GM19397 (cell line): ENCODE measurements around the gene DDX41.
A peak's percentile ranks its signal among the peaks of the same experiment; 100 is the strongest.
"Not testable (repeated sequence)": the region's sequence is repeated elsewhere in the genome, so short reads cannot be mapped to it uniquely, and the experiment has no call there.

Experiments used
- ATAC-seq: cut with Tn5 transposase; IDR thresholded peaks from one replicate; pipeline ENCODE4 v1.9.1; 2021; ENCODE audit warnings: mild to moderate bottlenecking, moderate library complexity; ENCODE audit not compliant: unreplicated experiment

The DDX41 gene

GRCh38 chr5:177486256-177486655, 30.5 kb downstream of the DDX41 start:
- no peak for ATAC-seq

- ATAC-seq = not testable (repeated sequence)
Measured at GRCh38 chr5:177485753-177486152, 31.0 kb downstream of the DDX41 start.

- ATAC-seq = no peak
Measured at GRCh38 chr5:177484902-177485549, 31.7 kb downstream of the DDX41 start.

GRCh38 chr5:177483994-177484901, 32.5 kb downstream of the DDX41 start:
- ATAC-seq = no peak

- no peak for ATAC-seq
Measured at GRCh38 chr5:177483042-177483441, 33.7 kb downstream of the DDX41 start.

- no peak for ATAC-seq
Measured at GRCh38 chr5:177482359-177482795, 34.4 kb downstream of the DDX41 start.

GRCh38 chr5:177479774-177480173, 37.0 kb downstream of the DDX41 start:
- no peak for ATAC-seq

- no peak for ATAC-seq
Measured at GRCh38 chr5:177478711-177479646, 37.8 kb downstream of the DDX41 start.

- no peak for ATAC-seq
Measured at GRCh38 chr5:177477701-177478477, 38.9 kb downstream of the DDX41 start.

- ATAC-seq = no peak
Measured at GRCh38 chr5:177476531-177477233, 40.1 kb downstream of the DDX41 start.

- ATAC-seq = no peak
Measured at GRCh38 chr5:177475563-177476427, 41.0 kb downstream of the DDX41 start.

- no peak for ATAC-seq
Measured at GRCh38 chr5:177474846-177475562, 41.8 kb downstream of the DDX41 start.

- no peak for ATAC-seq
Measured at GRCh38 chr5:177474002-177474476, 42.7 kb downstream of the DDX41 start.

GRCh38 chr5:177473443-177474001, 43.2 kb downstream of the DDX41 start, which contains the start of gene DBN1:
DBN1 (minus strand) TSS chr5:177473634; CDS start chr5:177473521, 113 bp downstream.
- peak; percentile 45 for ATAC-seq

GRCh38 chr5:177472460-177473442, 44.0 kb downstream of the DDX41 start:
- peak; percentile 41 for ATAC-seq
